Stimulated activated naive CD4-positive, alpha-beta T cell (primary cell): ENCODE results near the gene ZNRF3.

Experiments used
- DNase-seq, 6 experiments: peaks; one replicate each; lab custom pipeline; 2025; lab: John Stamatoyannopoulos, UW

Gene ZNRF3

DNA sequence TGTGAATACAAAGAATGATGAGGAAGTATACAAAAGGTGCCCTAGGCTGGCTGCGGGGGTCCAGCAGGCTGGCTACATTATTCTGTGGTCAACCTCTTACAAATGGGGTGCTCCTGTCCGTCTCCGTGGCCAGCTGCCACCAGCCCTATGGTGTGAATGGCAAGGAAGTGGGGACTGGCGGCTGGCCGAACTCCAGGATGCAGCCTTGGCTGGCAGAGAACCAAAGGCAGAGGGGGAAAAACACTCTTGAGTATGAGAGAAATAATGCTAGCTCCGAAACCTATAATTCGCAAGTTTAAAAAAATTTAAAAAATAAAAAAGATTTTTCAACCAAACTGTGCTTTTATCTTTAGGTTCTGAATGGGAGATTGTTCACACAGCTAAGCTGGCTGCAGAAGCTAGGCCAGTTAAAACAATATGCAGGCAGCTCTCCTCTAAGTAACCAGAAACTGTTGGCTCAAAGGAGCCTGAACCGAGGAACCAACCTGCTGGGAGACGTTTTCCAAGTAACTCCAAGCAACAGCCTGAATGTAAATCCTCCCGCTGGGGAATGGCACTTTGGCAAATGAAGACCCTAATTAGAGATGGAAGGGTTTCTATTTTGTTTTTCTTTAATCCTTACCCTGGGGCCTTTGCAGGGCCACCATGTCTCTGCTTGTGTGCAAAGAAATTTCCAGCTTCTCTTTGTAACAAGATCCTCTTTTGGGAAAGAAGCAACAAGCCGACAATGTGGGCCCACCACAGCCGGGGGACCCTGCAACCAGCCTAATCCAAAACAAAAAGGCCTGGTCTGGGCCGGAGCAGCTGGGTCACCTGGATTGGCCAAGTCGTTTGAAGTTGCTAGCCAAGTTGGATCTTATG, 128.1 kb downstream of the ZNRF3 start:
- DNase-seq, result no peak

DNA sequence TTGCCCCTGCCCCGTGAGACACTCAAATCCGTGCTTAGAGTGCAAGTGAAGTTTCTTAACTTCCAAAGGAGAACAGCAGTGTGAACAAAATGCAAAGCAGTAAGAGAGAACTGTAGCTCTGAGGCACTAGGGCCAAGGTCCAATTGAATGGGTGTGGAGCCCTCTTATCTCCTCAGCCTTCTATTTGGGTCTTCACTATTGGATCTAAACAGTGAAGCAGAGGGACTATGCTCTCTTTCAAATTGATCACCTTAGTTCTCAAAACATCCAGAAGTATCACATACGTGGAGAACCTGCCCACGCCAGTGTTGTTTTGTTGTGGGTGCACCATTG, 128.7 kb downstream of the ZNRF3 start:
- no peak for DNase-seq

DNA sequence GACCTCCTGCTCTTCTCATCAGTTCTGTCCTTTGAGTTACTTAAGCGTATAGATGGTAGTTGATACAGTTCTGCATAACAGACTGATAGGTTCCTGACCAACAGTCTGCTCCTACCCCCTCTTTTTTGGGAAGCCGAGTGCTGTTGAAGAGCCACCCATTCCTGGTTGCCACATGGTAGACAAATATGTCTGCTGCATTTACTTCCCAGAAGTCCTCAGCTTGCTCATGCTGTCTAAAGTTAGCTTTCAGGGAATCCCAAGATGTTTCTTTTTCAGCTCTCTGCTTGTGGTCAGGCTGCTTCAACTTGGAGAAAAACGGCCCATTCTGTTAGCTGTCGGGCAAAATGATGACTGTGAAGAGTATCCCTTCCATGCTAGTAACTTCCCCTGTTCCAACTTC, 129.6 kb downstream of the ZNRF3 start:
- DNase-seq, result no peak

DNA sequence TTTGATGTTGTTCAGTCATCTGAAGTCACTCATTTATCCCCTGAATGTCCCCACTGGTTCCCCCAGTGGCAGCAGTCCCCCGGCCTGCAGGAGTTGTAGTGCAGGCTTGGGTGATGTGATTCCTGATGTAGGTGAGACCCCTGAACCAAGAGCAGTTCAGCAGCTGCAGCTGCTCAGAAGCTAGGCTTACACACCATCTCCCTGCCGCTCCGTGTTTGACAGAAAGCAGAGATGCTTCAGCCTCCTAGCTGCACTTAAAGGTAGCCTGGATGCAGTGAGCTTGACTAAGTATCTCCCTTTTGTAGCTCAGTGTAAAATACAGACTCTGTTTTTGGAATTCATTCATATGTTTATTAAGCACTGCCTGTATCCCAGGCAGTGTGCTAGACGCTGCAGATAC, 130.9 kb downstream of the ZNRF3 start:
- DNase-seq, result no peak

DNA sequence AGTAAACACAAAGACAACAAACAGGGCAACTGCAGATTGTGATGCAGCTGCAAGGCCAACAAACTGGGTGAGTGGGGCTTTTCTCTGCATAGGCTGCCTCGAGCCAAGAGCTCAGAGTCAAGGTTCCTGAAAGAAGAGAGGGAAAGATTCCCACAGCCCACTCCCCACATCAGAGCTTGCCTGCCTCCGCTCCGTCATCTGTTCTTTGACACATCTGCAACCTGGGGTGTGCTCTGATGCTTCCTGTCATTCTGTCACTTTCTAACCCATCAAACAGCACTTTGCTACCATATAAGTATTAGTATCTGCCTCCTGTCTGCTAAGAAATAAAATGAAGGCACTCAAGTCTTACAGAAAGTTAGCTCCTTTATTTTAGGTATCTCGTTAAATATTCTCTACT, 131.4 kb downstream of the ZNRF3 start:
- no peak for DNase-seq

DNA sequence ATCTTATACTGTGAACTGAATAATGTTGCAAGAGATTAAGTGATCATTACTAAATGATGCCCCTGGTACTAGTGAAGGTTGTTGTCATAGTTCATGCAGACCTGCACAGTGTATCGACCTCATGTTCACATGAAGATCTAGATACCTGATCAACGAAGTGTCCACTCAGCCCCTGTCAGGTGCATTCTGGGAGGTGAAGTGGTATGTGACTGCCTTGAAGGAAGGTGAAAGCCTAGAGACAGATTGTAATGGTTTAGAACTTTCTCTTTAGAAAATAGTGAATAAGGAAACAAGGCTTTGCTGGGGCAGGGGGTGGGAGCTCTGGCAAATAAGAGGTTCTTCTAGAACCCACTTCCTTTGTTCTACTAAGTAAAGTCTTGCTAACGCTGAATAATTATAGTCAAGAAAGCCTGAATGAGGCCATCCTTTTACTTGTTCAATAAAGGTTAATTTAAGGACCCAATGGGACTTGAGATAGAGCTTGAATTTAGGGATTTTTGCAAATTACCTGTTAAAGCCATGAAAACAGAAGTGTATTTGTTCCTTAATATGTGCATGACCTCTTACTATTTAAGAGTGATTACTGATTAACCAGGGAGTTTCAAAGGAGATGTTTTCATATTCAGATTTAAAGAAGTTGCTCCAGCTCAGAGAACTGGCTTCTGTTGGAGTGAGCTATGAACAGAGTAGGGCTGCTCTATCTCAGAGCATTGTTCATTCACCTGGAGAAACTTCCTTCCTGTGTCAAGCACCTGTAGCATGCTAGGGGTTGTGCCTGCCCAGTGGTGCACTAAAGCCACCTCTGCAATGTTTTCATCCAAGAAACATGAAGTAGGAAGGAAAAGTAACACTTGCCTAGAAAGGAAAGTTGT, 132.9 kb downstream of the ZNRF3 start:
- no peak for DNase-seq

DNA sequence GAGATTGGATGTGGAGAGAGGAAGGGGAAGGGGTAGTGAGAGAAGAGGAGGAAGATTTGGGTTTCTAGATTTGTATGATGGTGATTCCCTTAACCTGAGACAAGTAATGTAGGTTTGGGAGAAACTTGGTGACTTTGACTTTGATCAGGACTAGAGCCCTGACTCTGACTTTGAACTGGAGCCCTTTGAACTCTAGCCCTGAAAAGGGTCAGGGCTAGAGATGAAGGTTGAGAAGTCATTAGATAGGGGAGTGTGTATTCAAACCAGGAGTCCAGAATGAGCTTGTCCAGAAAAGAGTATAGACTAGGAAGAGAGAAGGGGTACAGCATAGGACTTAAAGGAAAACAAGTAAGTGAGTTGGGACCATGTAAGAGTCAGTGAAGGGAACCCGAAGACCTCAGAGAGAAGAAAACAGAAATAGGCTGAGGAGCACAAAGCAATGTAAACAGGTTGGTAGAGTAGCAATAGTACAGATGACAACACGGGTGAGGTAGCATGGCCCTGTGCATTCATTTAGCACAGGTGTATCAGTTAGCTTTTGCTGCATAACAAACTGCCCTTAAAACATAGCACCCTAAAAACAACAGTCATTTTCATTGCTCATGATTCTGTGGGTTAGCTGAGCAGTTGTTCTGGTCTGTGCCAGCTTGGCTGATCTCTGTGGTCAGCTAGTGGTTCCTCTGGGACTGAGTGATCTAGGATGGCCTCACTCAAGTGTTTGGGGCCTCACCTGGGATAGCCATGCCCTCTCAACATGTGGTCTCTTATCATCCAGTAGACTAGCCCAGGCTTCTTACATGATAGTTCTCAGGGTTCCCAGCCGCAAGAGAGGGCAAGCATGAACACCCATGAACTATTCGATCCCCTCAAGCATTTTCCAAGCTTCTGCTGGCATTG, 135.2 kb downstream of the ZNRF3 start:
- DNase-seq, result no peak

DNA sequence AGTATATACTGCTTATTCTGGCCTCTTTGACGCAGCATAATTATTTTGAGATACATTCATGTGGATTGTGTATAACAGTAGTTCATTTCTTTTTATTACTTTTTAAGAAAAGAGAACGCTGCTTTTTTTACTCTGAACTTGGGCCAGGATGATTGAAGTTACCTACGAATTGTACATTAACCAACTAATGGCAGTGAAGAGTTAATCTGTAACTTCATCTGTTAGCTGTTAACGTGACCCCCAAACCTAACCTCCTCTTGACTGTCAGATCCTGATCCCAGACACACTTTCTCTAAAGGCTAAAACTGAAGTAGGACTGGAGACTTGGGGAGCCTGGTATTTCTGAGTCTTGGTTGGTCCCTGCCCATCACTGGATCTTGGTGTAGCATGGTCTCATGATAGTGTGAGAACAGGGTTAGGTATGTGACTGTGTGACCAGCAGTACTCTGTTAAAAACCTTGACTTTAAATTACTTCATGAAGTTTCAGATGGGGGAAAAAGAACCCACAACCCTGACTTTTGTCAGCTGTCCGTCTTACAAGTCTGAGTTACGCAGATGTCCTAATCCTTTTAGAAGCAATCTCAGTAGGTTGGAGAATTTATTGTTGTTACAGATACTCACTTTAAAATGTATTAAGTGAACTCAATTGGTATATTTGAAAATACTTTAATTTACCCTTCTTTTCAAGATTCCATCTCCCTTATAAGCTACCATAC, 138.9 kb downstream of the ZNRF3 start:
- DNase-seq, result no peak

DNA sequence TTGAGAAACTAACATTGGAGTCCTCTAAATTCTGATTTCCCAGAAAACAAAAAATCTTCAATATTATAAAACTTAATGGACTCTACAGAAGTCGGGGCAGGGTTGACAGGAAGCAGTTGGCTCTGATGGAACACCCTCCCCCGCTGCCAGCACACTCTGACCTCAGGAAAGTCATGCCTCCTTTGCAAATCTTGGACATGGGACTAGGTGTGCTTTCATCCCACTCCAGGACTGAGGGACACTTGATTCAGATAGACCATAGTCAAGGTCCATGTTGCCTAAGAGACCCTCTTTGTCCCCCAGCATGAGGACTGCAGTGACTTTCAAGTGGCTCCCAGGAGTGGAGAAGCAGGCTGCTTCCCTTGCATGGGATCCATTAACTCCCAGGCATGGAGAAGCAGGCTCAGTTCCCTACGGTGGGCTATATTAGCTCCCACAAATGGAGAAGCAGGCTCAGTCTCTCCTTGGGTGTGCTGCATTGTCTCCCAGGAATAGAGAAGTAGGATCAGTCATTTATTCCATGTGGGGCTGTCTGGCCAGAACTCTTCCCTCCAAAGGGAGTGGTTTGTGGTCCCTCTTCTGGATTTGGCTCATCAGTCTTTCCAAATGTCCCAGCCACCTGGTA, 139.9 kb downstream of the ZNRF3 start:
- no peak for DNase-seq

DNA sequence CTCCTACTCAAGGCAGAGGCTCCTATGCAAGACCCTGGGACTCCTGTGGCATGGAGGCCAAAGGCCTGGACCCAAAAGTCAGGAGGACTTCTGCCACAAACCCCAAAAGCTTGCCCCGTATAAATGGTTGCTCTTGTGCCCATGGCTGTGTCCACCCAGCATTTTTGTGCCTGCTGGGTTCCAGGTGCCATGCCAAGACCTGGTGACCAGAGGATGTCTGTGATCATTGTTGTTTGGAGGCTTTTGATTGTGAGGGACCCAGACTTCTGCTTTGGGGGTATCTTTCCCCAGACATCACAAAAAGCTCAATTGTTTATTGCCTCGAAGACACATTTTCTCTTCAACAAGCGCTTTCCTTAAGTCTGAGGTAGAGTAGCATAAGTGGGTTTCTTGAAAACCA, 143.2 kb downstream of the ZNRF3 start:
- no peak for DNase-seq

DNA sequence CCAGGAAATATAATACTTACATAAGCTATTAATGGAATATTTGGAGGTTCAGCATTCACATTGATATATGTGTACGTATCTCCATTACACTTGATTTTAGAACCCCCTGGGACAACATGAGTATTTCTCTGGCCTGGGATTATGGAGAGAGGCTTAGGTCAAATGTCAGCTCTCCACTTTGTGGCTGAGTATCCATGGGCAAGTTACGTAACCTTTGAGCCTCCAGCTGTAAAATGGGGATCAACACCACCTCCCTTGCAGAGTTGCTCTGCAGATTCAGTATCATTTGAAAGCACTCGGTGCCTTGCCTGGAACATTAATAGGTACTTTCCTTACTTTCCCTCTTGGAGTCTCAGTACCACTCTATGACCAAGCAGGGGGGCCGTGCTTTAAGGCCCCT, 145.1 kb downstream of the ZNRF3 start:
- no peak for DNase-seq

DNA sequence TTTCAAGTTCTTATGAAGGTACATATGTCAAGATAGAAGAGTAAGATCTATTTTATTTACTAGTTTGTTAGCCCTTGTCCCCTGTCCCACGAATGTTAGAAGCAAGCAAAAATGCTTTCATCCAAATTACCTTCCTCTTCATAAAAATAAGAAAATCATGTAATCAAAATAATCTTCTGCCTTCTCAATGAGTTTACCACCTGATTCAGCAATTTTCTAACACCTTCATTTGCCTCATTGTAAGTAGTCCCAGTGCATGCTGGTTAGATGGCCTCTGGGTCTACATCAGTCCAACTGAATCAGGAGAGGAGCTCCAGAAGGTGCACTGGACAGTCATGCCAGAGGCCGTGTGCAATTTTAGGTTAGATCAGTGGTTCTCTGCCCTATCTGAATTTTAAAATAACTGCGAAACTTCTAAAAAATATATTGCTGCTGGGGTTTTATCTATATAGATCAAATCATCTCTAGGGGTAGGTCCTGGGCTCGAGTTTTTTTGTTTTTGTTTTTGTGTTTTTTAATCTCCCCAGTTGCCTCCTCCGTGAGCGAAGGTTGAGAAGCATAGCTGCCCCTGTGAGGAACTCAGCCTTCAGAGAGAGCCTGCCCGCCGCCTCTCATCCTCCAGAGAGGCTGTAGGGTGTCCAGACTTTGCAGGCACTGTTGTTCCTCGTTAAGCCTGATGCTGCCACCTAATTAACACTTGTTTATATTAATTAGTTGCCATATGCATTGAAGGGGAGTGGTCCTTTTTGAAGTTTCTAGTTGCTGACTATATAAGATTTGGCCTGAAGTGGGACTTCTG, 146.0 kb downstream of the ZNRF3 start:
- DNase-seq, result no peak

DNA sequence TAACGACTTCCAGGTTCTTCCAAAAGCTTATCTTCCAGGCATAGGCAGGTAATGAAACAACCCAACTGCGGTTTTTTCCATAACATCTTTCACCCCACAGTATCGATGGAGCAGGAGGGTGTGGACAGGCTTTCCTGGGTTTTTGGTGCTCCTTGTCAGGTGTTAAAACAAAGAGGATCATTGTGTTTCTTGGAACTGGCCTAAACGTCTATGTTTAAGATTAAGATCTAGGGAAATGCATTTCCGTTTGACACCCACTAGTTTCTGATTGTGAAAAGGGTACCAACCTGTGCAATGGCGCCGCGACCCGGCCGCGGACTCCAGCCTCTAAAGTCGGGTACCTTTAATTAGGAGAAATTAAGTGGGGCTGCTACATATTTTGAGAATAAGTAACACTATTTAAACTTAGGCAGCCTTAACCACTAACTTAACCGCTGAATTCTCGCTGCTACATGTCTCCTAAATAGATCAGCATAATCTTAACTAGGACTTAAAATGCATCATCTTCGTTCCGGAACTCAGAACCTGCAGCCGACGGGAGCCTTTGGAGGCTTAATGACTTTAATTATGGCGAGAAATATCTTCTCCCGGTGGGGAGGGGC, 146.7 kb downstream of the ZNRF3 start:
- no peak for DNase-seq

DNA sequence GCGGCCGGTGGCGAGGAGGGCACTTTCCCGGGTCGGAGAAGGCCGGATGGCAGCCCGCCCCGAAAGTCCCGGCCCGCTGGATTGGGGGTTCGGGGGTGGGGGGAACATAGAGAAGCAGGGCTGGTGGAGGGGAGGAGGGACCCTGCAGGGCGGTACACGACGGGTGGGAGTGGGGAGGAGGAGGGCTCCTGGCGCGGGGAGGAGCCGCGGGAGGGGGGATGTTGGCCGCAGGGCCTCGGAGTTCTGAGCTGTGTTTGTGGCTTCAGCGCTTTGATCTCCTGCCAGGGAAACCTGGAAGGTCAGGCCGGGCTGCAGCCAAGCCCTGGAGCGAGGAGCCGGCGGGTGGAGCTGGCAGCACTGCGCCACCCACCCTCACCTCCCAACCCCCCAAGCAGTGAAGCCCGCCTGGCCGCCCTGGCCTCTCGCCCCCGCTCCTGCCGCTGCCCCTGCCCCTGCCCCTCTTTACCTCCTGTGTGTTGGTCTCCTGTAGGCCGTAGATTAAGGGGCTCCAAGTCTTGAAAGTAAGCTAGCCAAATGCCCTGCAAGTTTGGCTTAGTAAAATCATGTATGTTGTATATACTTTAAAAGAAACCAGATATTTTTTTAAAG, 147.3 kb downstream of the ZNRF3 start:
- no peak for DNase-seq

DNA sequence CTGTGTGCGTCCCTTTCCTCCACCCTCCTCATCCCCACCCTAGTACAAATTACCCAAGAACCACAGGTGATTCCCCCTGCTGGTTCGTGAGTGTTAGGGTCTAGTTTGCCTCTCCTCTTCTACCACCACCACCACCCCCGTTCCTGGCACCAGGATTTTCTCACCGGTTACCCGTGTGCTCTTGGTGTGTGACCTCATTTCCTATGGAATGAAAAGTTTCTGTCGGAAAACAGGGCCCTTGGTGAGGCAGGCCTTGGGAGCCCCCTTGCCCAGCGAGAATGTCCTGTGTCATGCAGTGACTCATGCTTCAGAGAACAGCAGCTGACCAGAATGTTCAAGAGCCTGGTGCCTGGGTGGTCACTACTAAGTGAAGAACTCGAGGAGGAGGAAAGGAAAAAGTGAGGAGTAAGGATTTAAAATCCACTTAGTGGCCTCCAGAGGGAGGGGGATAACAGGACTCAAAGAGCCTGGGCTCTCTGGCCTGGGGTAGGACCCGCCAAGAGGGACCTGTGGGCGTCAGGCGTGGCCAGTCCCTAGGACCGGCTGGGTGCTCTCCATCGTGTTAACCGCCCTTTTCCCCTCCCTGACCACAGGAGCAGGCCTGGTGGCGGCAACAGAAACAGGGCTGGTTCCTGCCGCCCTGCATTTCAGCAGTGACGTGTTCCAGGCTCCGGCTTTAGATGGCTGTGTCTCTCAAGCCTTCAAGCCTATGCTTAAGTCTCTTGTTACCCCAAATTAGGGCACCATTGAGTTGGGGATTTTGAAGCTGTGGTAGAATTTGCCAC, 148.0 kb downstream of the ZNRF3 start:
- no peak for DNase-seq

DNA sequence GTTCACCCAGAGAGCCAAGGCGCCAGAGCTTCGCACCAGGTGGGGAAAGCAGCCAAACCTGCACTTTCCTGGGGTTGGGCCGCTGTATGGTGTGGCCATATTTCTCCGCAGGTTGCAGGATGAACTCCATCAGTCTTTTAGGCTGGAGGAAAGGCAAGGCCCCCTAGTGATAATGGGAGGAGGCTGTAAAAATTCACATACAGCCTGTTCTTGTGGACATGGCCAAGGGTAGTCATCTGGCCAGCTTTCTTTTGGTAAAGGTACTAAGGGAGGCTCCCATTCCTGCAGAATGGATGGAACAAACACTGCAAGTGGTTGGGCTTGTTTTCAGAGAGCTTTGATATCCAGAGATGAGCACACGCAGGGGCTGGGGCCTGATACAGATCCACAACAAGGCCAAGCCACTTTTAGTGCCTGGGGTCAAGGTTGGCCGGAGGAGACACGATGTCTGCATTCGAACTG, 148.7 kb downstream of the ZNRF3 start:
- no peak for DNase-seq

DNA sequence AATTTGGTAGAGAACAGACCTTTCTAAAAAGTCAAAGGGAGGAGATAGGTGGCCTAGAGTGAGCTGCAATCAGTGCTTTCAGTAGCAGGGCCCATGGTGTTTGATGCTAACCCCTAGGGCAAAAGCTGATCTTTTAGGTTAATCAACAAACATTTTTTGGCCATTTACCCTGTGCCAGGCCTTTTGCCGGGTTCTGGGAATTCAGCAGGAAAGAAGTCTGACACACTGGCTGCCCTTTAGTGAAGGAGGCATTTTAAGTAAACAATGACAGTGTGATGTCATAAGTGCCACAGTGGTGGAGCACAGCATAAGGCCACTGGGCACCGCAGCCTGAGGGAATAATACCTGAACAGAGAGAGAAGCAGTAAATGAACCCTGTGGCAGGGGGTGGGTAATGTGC, 149.2 kb downstream of the ZNRF3 start:
- DNase-seq, result no peak

DNA sequence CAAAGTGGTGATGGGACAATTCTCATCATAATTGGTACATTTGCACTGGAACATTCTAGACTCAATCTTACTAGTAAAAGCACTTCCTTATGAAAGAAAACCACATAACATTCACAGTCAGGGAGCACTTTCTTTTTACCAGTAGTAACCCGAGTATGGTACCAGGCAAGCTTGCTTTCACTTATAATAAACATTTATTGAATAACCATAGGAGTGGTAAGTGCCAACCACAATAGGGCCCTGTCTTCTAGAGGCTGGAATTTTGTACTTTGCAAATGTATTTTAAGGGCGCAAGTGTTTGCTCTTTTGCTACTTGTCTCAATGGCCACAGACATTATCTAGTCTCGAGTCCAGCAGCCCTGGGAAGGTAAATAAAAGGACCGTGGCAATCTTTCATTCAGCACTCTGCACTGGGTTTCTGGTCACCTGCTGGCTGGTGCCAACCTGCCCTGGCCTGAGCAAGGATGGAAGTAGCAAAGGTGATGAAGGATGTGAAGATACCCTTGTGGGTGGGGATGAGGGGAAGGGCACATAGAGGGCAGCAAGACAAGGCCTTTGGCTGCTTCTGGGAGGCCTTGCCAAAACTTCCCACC, 154.1 kb downstream of the ZNRF3 start:
- DNase-seq, result no peak
